Omental fat pad (tissue), 4 donors: ENCODE measurements around the gene CCL16. TPM values are rescaled to one million over a fixed set of nuclear protein-coding genes. Genes with fewer than 3 reads are reported as not detected.
"Not testable (repeated sequence)": the region's sequence is repeated elsewhere in the genome, so short reads cannot be mapped to it uniquely, and the experiment has no call there.

Experiments used
- ATAC-seq: fragments of 150-250 bp; one replicate; pipeline ENCODE4 v1.9.1; 2016; ENCODE audit warnings: mild to moderate bottlenecking, moderate library complexity; ENCODE audit not compliant: low FRiP score
- DNase-seq: peaks from one replicate; pipeline ENCODE4 v3.0.0-alpha.2; 2019; ENCODE audit warnings: low spot score
- CTCF ChIP-seq, 3 donors: fragments of 450-650 bp; IDR thresholded peaks; one replicate each; pipeline ENCODE4 v1.5.1; 2016 to 2017; ENCODE audit warnings: antibody characterized with exemption in 3 of 3, mild to moderate bottlenecking in 3 of 3, moderate library complexity in 2 of 3
- total RNA-seq, 4 donors: library from RNA; depleted of rRNA; stranded (reverse); fragments of >200 nt; gene quantifications; one replicate each; pipeline ENCODE4 v1.1.0, GENCODE V29; 2016

Gene CCL16
- total RNA-seq, 4 donors from 2014 or later: 0.69 to 2.8 TPM; not detected in 2

GRCh38 chr17:36001110-36001771, 19.9 kb upstream of the CCL16 start, which contains the start of gene CCL15:
CCL15 (minus strand) TSS chr17:36001553; CDS start chr17:36001492, 61 bp downstream.
- no peak for ATAC-seq
- DNase-seq: no peak
- TF ChIP-seq CTCF (IDR thresholded peaks at IDR 0.05): no peak

GRCh38 chr17:36000732-36001109, 19.4 kb upstream of the CCL16 start:
- ATAC-seq (no peak), DNase-seq (no peak)
- TF ChIP-seq CTCF (IDR thresholded peaks at IDR 0.05): no peak

GRCh38 chr17:35998756-35999155, 17.5 kb upstream of the CCL16 start:
- ATAC-seq (no peak), DNase-seq (no peak)
- TF ChIP-seq CTCF (IDR thresholded peaks at IDR 0.05): no peak

- ATAC-seq (no peak), DNase-seq (no peak)
- no peak for TF ChIP-seq CTCF (IDR thresholded peaks at IDR 0.05)
Observed at GRCh38 chr17:35998018-35998545, 16.8 kb upstream of the CCL16 start.

GRCh38 chr17:35995346-35995745, 14.0 kb upstream of the CCL16 start:
- DNase-seq, ATAC-seq: not testable (repeated sequence)

- DNase-seq: no peak
Observed at GRCh38 chr17:35991075-35991474, 9.8 kb upstream of the CCL16 start.

GRCh38 chr17:35988164-35988563, 6.9 kb upstream of the CCL16 start:
- DNase-seq (no peak), ATAC-seq (no peak)
- TF ChIP-seq CTCF (IDR thresholded peaks at IDR 0.05): no peak

More at GRCh38 chr17:35991075-35991474, 9.8 kb upstream of the CCL16 start:
- no peak for TF ChIP-seq CTCF (IDR thresholded peaks at IDR 0.05)
- no peak for ATAC-seq
